Astrocyte (in vitro differentiated cells and primary cell): ENCODE measurements around the gene TMEM183A.

ENCODE experiments used
- CTCF ChIP-seq: IDR thresholded peaks from 2 replicates; pipeline ENCODE4 v1.5.1; 2011; ENCODE audit warnings: low read depth, mild to moderate bottlenecking, inconsistent platforms, low read length, moderate library complexity; ENCODE audit not compliant: insufficient read depth
- EZH2 ChIP-seq: IDR thresholded peaks from 2 replicates; pipeline ENCODE4 v1.6.1; 2012; ENCODE audit warnings: mild to moderate bottlenecking, low read length, inconsistent platforms; ENCODE audit not compliant: insufficient read depth

- TF ChIP-seq CTCF (no peak), EZH2 (no peak)
These were observed 38.2 kb downstream of the TMEM183A start for GRCh38 chr1:203045336-203045735.
